Panc1 (cell line): Measurements from ENCODE around the gene RGS3. TPM values are rescaled to one million over a fixed set of nuclear protein-coding genes. Genes with fewer than 3 reads are reported as not detected.

Experiments
- ATAC-seq: fragments of 200-7000 bp; cut with Tn5 transposase; 2 replicates; pipeline ENCODE4 v1.9.1; 2020; ENCODE audit warnings: mild to moderate bottlenecking, moderate library complexity
- BruUV-seq: library from RNA; stranded (reverse); fragments of 400-500 nt; replicated peaks from 2 replicates; lab custom pipeline; 2021; lab: Mats Ljungman, UMichigan
- CTCF ChIA-PET: fragments of 300-600 bp; sonication (Branson Sonifier 250); formaldehyde crosslinking; loops from one replicate; lab custom pipeline; 2022; ENCODE audit warnings: antibody characterized with exemption; lab: Charles Lee
- POLR2A ChIA-PET: fragments of 300-600 bp; sonication (Branson Sonifier 250); formaldehyde crosslinking; loops from one replicate; lab custom pipeline; 2022; ENCODE audit warnings: antibody characterized with exemption; lab: Charles Lee
- DNase-seq: peaks from one replicate; pipeline ENCODE4 v3.0.0-alpha.2; 2010; ENCODE audit warnings: low read depth, low spot score
- H3K27ac ChIP-seq: 2 replicates; pipeline ENCODE4 v1.5.1; 2011; ENCODE audit warnings: mild to moderate bottlenecking, low read length, inconsistent platforms
- H3K27me3 ChIP-seq: fragments of 200-500 bp; sonication (Bioruptor generic); 2 replicates; pipeline ENCODE4 v1.6.0; 2014; ENCODE audit warnings: low read length, inconsistent platforms; ENCODE audit not compliant: control insufficient read depth, insufficient read depth
- H3K36me3 ChIP-seq: fragments of 200-500 bp; sonication (Bioruptor generic); 2 replicates; pipeline ENCODE4 v1.5.1; 2014; ENCODE audit warnings: inconsistent platforms, mild to moderate bottlenecking, low read length, moderate library complexity; ENCODE audit not compliant: control insufficient read depth, insufficient read depth
- H3K4me1 ChIP-seq: 2 replicates; pipeline ENCODE4 v1.5.1; 2011; ENCODE audit warnings: inconsistent platforms, mild to moderate bottlenecking, low read length, moderate library complexity; ENCODE audit not compliant: control insufficient read depth, insufficient read depth
- H3K4me3 ChIP-seq, 2 experiments: 2 replicates each; pipeline ENCODE4 v1.5.1; 2011 to 2012; ENCODE audit warnings: low read depth in 2 of 2, low read length in 2 of 2, mild to moderate bottlenecking in 2 of 2, inconsistent platforms in 1 of 2, moderate library complexity in 1 of 2
- H3K9me3 ChIP-seq: fragments of 200-500 bp; sonication (Bioruptor generic); 2 replicates; pipeline ENCODE4 v1.5.1; 2014; ENCODE audit warnings: low read depth, mild to moderate bottlenecking, inconsistent platforms, low read length, moderate library complexity; ENCODE audit not compliant: control insufficient read depth, insufficient read depth
- POLR2AphosphoS5 ChIP-seq: IDR thresholded peaks from 2 replicates; pipeline ENCODE4 v1.6.1; 2012; ENCODE audit warnings: mild to moderate bottlenecking, low read depth, low read length, moderate library complexity
- TCF7L2 ChIP-seq: IDR thresholded peaks from 2 replicates; pipeline ENCODE4 v1.6.1; 2011; ENCODE audit warnings: mild to moderate bottlenecking, low read depth, low read length, inconsistent platforms
- in situ Hi-C: cut with HindIII; loops from 2 replicates; pipeline ENCODE4 v1.10.0; 2016; ENCODE audit warnings: low sequenced_read_pairs, low pct_unique_long_range_greater_than_20kb
- intact Hi-C: fragments of 100-400 bp; cut with micrococcal nuclease; formaldehyde crosslinking; loops from one replicate; pipeline ENCODE4 v1.10.0; 2022; ENCODE audit not compliant: unreplicated experiment
- total RNA-seq: library from RNA; stranded (reverse); gene quantifications from one replicate; pipeline ENCODE4 v1.2.1, GENCODE V29; 2021; ENCODE audit not compliant: unreplicated experiment
- TF ChIP-seq, protein P1 (sequence below): fragments of 450-650 bp; IDR thresholded peaks from 2 replicates; pipeline ENCODE4 v1.5.1; 2017; ENCODE audit warnings: mild to moderate bottlenecking
- TF ChIP-seq, protein P2 (sequence below), 2 experiments: IDR thresholded peaks; 2 replicates each; pipeline ENCODE4 v1.6.1; 2011 to 2012; ENCODE audit warnings: low read depth in 2 of 2, control low read depth in 1 of 2, low read length in 1 of 2, mild to moderate bottlenecking in 1 of 2, moderate library complexity in 1 of 2; ENCODE audit not compliant: insufficient read depth in 1 of 2

RGS3 gene
- total RNA-seq, 1 experiment from 2014 or later: 15.1 TPM

- ChIA-PET CTCF (no interaction called here), POLR2A (no interaction called here)
- no peak for DNase-seq
- H3K4me3 ChIP-seq: no peak overlapping the region
- TF ChIP-seq, protein P1, sequence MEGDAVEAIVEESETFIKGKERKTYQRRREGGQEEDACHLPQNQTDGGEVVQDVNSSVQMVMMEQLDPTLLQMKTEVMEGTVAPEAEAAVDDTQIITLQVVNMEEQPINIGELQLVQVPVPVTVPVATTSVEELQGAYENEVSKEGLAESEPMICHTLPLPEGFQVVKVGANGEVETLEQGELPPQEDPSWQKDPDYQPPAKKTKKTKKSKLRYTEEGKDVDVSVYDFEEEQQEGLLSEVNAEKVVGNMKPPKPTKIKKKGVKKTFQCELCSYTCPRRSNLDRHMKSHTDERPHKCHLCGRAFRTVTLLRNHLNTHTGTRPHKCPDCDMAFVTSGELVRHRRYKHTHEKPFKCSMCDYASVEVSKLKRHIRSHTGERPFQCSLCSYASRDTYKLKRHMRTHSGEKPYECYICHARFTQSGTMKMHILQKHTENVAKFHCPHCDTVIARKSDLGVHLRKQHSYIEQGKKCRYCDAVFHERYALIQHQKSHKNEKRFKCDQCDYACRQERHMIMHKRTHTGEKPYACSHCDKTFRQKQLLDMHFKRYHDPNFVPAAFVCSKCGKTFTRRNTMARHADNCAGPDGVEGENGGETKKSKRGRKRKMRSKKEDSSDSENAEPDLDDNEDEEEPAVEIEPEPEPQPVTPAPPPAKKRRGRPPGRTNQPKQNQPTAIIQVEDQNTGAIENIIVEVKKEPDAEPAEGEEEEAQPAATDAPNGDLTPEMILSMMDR: no peak
- TF ChIP-seq, protein P2, sequence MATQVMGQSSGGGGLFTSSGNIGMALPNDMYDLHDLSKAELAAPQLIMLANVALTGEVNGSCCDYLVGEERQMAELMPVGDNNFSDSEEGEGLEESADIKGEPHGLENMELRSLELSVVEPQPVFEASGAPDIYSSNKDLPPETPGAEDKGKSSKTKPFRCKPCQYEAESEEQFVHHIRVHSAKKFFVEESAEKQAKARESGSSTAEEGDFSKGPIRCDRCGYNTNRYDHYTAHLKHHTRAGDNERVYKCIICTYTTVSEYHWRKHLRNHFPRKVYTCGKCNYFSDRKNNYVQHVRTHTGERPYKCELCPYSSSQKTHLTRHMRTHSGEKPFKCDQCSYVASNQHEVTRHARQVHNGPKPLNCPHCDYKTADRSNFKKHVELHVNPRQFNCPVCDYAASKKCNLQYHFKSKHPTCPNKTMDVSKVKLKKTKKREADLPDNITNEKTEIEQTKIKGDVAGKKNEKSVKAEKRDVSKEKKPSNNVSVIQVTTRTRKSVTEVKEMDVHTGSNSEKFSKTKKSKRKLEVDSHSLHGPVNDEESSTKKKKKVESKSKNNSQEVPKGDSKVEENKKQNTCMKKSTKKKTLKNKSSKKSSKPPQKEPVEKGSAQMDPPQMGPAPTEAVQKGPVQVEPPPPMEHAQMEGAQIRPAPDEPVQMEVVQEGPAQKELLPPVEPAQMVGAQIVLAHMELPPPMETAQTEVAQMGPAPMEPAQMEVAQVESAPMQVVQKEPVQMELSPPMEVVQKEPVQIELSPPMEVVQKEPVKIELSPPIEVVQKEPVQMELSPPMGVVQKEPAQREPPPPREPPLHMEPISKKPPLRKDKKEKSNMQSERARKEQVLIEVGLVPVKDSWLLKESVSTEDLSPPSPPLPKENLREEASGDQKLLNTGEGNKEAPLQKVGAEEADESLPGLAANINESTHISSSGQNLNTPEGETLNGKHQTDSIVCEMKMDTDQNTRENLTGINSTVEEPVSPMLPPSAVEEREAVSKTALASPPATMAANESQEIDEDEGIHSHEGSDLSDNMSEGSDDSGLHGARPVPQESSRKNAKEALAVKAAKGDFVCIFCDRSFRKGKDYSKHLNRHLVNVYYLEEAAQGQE (IDR thresholded peaks at IDR 0.05; ENCODE audit: insufficient read depth in 1 of 2, low read depth in 2 of 2, low read length in 1 of 2): no peak
- no peak for TF ChIP-seq POLR2AphosphoS5
- H3K9me3 ChIP-seq: no peaks in the 10 kb centered on the region
- no peaks in the 10 kb centered on the region for H3K36me3 ChIP-seq
- no peak for ATAC-seq
- no peaks in the 10 kb centered on the region for H3K27me3 ChIP-seq
- no TSS peak for BruUV-seq
- H3K27ac ChIP-seq: no peak overlapping the region
- in situ Hi-C loops: no loop called here
- H3K4me1 ChIP-seq: no peaks in the 10 kb centered on the region
- intact Hi-C loops: no loop called here
These were observed 167.0 kb downstream of the RGS3 start for GRCh38 chr9:113630386-113631136.

- in situ Hi-C loops (no loop called here), intact Hi-C loops (no loop called here)
- CTCF ChIA-PET: no interaction called here
- H3K4me3 ChIP-seq: no peak overlapping the region
- H3K36me3 ChIP-seq: no peaks in the 10 kb centered on the region
- DNase-seq: no peak
- no peaks in the 10 kb centered on the region for H3K4me1 ChIP-seq
- no peak for ATAC-seq
- no peaks in the 10 kb centered on the region for H3K9me3 ChIP-seq
- TF ChIP-seq TCF7L2 (no peak), POLR2AphosphoS5 (no peak)
- TF ChIP-seq, protein P2 (IDR thresholded peaks at IDR 0.05; ENCODE audit: insufficient read depth in 1 of 2, low read depth in 2 of 2, low read length in 1 of 2): no peak
- POLR2A ChIA-PET: no interaction called here
- no TSS peak for BruUV-seq
- no peaks in the 10 kb centered on the region for H3K27me3 ChIP-seq
- no peak overlapping the region for H3K27ac ChIP-seq
These were observed 167.7 kb downstream of the RGS3 start for GRCh38 chr9:113631137-113631765.
